A549 (cell line): ENCODE measurements around the gene MSANTD1. TPM values are rescaled to one million over a fixed set of nuclear protein-coding genes. Genes with fewer than 3 reads are reported as not detected.

Source experiments
- ATAC-seq, 2 experiments: fragments of 200-7000 bp in 1 of 2; fragments of >200 bp in 1 of 2; cut with Nextera tagmentation in 1 of 2; cut with Tn5 transposase in 1 of 2; 3 replicates each; pipeline versions ENCODE4 v1.8.0 to v1.9.1; 2018 to 2020; ENCODE audit warnings: mild to moderate bottlenecking in 1 of 2, moderate library complexity in 1 of 2
- CTCF ChIA-PET: fragments of 300-600 bp; sonication (Branson Sonifier 250); formaldehyde crosslinking; extraction: SDS; loops from one replicate; lab custom pipeline; 2021; ENCODE audit warnings: antibody characterized with exemption, inconsistent platforms; lab: Yijun Ruan, JAX
- POLR2A ChIA-PET: fragments of 350-600 bp; formaldehyde crosslinking; extraction: SDS; loops from one replicate; lab custom pipeline; 2021; ENCODE audit warnings: antibody characterized with exemption, inconsistent platforms; lab: Yijun Ruan, JAX
- DNase-seq, 2 experiments: peaks; one replicate each; pipeline versions ENCODE4 v3.0.0 to v3.0.0-alpha.2; 2011 to 2016; ENCODE audit warnings: low read depth in 1 of 2, low spot score in 1 of 2
- FAIRE-seq: peaks from 2 replicates; lab custom pipeline; 2011; peaks lifted over from hg19 to GRCh38; lab: Jason Lieb, UNC
- H3K27ac ChIP-seq, 2 experiments: fragments of >200 bp; sonication (Bioruptor Twin); formaldehyde crosslinking; 3 replicates each; pipeline ENCODE4 v1.5.1; 2016 to 2017
- H3K4me1 ChIP-seq: fragments of >200 bp; sonication (Bioruptor Twin); formaldehyde crosslinking; 3 replicates; pipeline ENCODE4 v1.6.1; 2016
- H3K4me2 ChIP-seq: fragments of >200 bp; sonication (Bioruptor Twin); formaldehyde crosslinking; 3 replicates; pipeline ENCODE4 v1.6.1; 2016
- H3K4me3 ChIP-seq: fragments of >200 bp; sonication (Bioruptor Twin); formaldehyde crosslinking; 3 replicates; pipeline ENCODE4 v1.5.1; 2016
- H3K9me3 ChIP-seq: fragments of >200 bp; sonication (Bioruptor Twin); formaldehyde crosslinking; 3 replicates; pipeline ENCODE4 v1.6.1; 2016
- CEBPB ChIP-seq, 2 experiments: fragments of >200 bp in 1 of 2; sonication (Bioruptor Twin) in 1 of 2; formaldehyde crosslinking in 1 of 2; IDR thresholded peaks; 2 replicates each; pipeline ENCODE4 v1.6.1; 2012 to 2016
- CHD4 ChIP-seq: fragments of 200-600 bp; sonication (generic); IDR thresholded peaks from 2 replicates; pipeline ENCODE4 v1.6.1; 2016; ENCODE audit warnings: antibody characterized with exemption, mild to moderate bottlenecking, borderline replicate concordance
- HOXA7 ChIP-seq: fragments of 250-450 bp; sonication (Bioruptor Pico); IDR thresholded peaks from 2 replicates; pipeline ENCODE4 v1.5.0; 2020; ENCODE audit warnings: mild to moderate bottlenecking, moderate library complexity
- KDM5A ChIP-seq: fragments of 200-600 bp; sonication (generic); IDR thresholded peaks from 2 replicates; pipeline ENCODE4 v1.6.1; 2016; ENCODE audit warnings: antibody characterized with exemption, mild to moderate bottlenecking
- MAFK ChIP-seq: fragments of 450-650 bp; IDR thresholded peaks from 2 replicates; pipeline ENCODE4 v1.6.1; 2014; ENCODE audit not compliant: partially characterized antibody
- MYC ChIP-seq: IDR thresholded peaks from 2 replicates; pipeline ENCODE4 v1.6.1; 2012; ENCODE audit warnings: mild to moderate bottlenecking, inconsistent platforms, low read length, improper control_type of control experiment, borderline replicate concordance
- TFCP2L1 ChIP-seq: fragments of 250-450 bp; sonication (Bioruptor Pico); IDR thresholded peaks from 2 replicates; pipeline ENCODE4 v1.5.0; 2021; ENCODE audit warnings: mild to moderate bottlenecking
- WGBS: methylation state at CpG from one replicate; pipeline ENCODE4 v1.1.6; 2017; ENCODE audit errors: missing lambda C conversion rate; 5-methylcytosine and 5-hydroxymethylcytosine counted together
- polyA plus RNA-seq, 4 experiments: library from polyadenylated mRNA; depleted of rRNA in 3 of 4; stranded (reverse); fragments of >200 nt; fragmentation: RNase III in 1 of 4; extraction: RNeasy Plus Mini Kit Qiagen cat#74134 plus additional on column Dnase treatment in 1 of 4; gene quantifications; 2 replicates in 3 of 4; 3 replicates in 1 of 4; pipeline ENCODE4 v1.2.3, GENCODE V29; 2011 to 2017

Gene MSANTD1
- polyA plus RNA-seq, 2 of the 4 experiments (the other 2 are of a cell fraction): 0.08 to 0.12 TPM

DNA sequence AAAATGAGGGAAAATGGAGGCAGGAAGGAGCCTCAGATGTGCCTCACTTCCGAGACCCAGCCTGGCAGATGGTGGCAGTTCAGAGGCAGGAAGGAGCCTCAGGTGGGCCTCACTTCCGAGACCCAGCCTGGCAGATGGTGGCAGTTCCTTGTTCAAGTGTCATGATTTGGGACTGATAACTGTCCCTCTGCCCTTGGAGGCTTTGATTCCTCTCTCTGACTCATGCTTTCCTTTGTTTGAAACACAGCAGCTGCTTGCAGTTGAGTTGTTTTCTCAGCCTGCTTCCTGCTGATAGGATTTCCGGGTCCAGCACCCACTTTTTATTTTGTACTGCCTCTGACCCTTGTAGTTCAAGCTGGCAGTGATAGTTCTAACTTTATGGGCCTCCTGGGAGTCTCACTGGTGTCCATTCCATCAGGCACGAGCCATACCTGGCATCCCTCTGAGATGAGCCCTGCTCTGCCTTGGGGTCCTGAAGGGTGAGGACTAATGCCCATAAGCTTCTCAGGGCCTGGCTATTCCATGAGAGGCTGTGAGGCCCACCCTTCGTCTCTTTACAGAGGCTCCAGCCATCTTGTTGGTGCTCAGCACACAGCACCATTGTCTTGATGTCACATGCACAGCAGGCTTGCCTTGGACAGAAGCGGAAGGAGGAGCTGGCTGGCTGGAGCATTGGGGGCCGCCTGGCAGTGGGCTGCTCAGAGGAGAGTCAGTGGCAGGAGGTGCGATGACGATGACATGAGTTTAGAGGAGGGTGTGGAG is 56.8 kb downstream of the MSANTD1 start:
- ChIA-PET POLR2A (no interaction called here), CTCF (no interaction called here)
- H3K4me2 ChIP-seq: no peak overlapping the region
- no peaks in the 10 kb centered on the region for H3K9me3 ChIP-seq
- 0 out of 6 replicates have a peak overlapping the region, but pooled peaks of 1 of the 2 experiments have one; percentile 24 for H3K27ac ChIP-seq
- H3K4me3 ChIP-seq: no peak overlapping the region
- DNase-seq (no peak), ATAC-seq (peak in 1 of 2 experiments; percentile 43; a peak in 1 of 6 replicates)
- WGBS: 58% methylated on average over 5 of the region's 9 CpGs
- H3K4me1 ChIP-seq: peaks cover 7% of the 10 kb centered on the region; the same call in 1 of the 3 replicates
- no peak for TF ChIP-seq CHD4
- no peak for TF ChIP-seq KDM5A
- TF ChIP-seq CEBPB (IDR thresholded peaks at IDR 0.05): no peak
- no peak for TF ChIP-seq TFCP2L1 (CRISPR knock-in tag)
- TF ChIP-seq MYC: no peak
- TF ChIP-seq MAFK: no peak
- TF ChIP-seq HOXA7 (CRISPR knock-in tag): no peak
- TF ChIP-seq, all 56 proteins: peak for 0
- no peak for FAIRE-seq

Other genes starting within 250 kb of the MSANTD1 start
- not detected in 2 replicates for gene HTT-AS, start 174.6 kb upstream of the MSANTD1 start, polyA plus RNA-seq (2011; rRNA removed)
- not detected in 3 replicates for gene HTT-AS, start 174.6 kb upstream of the MSANTD1 start, polyA plus RNA-seq (2017; fragmentation: RNase III; extraction: RNeasy Plus Mini Kit Qiagen cat#74134 plus additional on column Dnase treatment)
- 16.9 and 21.5 TPM in 2 replicates for gene HTT, start 174.5 kb upstream of the MSANTD1 start, polyA plus RNA-seq (2011; rRNA removed)
- 13.3 to 14.5 TPM (median 14.0 TPM) in 3 replicates for gene HTT, start 174.5 kb upstream of the MSANTD1 start, polyA plus RNA-seq (2017; fragmentation: RNase III; extraction: RNeasy Plus Mini Kit Qiagen cat#74134 plus additional on column Dnase treatment)
- gene RGS12, start 43.9 kb downstream of the MSANTD1 start, polyA plus RNA-seq (2011; rRNA removed): 7.4 and 8.0 TPM in 2 replicates
- 8.1 to 9.6 TPM (median 8.9 TPM) in 3 replicates for gene RGS12, start 43.9 kb downstream of the MSANTD1 start, polyA plus RNA-seq (2017; fragmentation: RNase III; extraction: RNeasy Plus Mini Kit Qiagen cat#74134 plus additional on column Dnase treatment)
- 0.09 TPM in 1 of 2 replicates, not detected in the other for gene HGFAC, start 192.8 kb downstream of the MSANTD1 start, polyA plus RNA-seq (2011; rRNA removed)
- gene HGFAC, start 192.8 kb downstream of the MSANTD1 start, polyA plus RNA-seq (2017; fragmentation: RNase III; extraction: RNeasy Plus Mini Kit Qiagen cat#74134 plus additional on column Dnase treatment): 0.20 to 0.25 TPM (median 0.24 TPM) in 3 replicates
- gene DOK7, start 214.1 kb downstream of the MSANTD1 start, polyA plus RNA-seq (2011; rRNA removed): 0.12 and 0.17 TPM in 2 replicates
- gene DOK7, start 214.1 kb downstream of the MSANTD1 start, polyA plus RNA-seq (2017; fragmentation: RNase III; extraction: RNeasy Plus Mini Kit Qiagen cat#74134 plus additional on column Dnase treatment): 0.15 to 0.21 TPM (median 0.21 TPM) in 3 replicates